Measurements from ENCODE around the gene RCOR1.

Gene RCOR1

GRCh38 chr14:102654298-102654697 lies 61.8 kb downstream of the RCOR1 start:
- H3K4me3 ChIP-seq (ENCODE audit: low read depth, low read length): no peak overlapping the region
- no peak for TF ChIP-seq CTCF (IDR thresholded peaks at IDR 0.05; ENCODE audit: borderline replicate concordance, insufficient read depth, low read depth, low read length)

GRCh38 chr14:102655137-102655536 lies 62.7 kb downstream of the RCOR1 start:
- no peak overlapping the region for H3K4me3 ChIP-seq (ENCODE audit: low read depth, low read length)
- no peak for TF ChIP-seq CTCF (IDR thresholded peaks at IDR 0.05; ENCODE audit: borderline replicate concordance, insufficient read depth, low read depth, low read length)

GRCh38 chr14:102659797-102660196 lies 67.3 kb downstream of the RCOR1 start:
- no peak overlapping the region for H3K4me3 ChIP-seq (ENCODE audit: low read depth, low read length)
- no peak for TF ChIP-seq CTCF (IDR thresholded peaks at IDR 0.05; ENCODE audit: borderline replicate concordance, insufficient read depth, low read depth, low read length)

- TF ChIP-seq CTCF (IDR thresholded peaks at IDR 0.05; ENCODE audit: borderline replicate concordance, insufficient read depth, low read depth, low read length): no peak
- H3K4me3 ChIP-seq (ENCODE audit: low read depth, low read length): no peak overlapping the region
These were observed 69.2 kb downstream of the RCOR1 start for GRCh38 chr14:102661614-102662013.

GRCh38 chr14:102662636-102663430 lies 70.4 kb downstream of the RCOR1 start:
- H3K4me3 ChIP-seq (ENCODE audit: low read depth, low read length): no peak overlapping the region
- TF ChIP-seq CTCF (IDR thresholded peaks at IDR 0.05; ENCODE audit: borderline replicate concordance, insufficient read depth, low read depth, low read length): no peak

GRCh38 chr14:102663440-102663839 lies 71.0 kb downstream of the RCOR1 start:
- no peak overlapping the region for H3K4me3 ChIP-seq (ENCODE audit: low read depth, low read length)

More at GRCh38 chr14:102663440-102663839, 71.0 kb downstream of the RCOR1 start:
- no peak for TF ChIP-seq CTCF (IDR thresholded peaks at IDR 0.05; ENCODE audit: borderline replicate concordance, insufficient read depth, low read depth, low read length)
